Renal cortical epithelial cell (primary cell): Measurements from ENCODE around the gene CNST. TPM values are rescaled to one million over a fixed set of nuclear protein-coding genes. Genes with fewer than 3 reads are reported as not detected.
"Not testable (repeated sequence)": the region's sequence is repeated elsewhere in the genome, so short reads cannot be mapped to it uniquely, and the experiment has no call there.

Experiments
- DNase-seq: peaks from one replicate; pipeline ENCODE4 v3.0.0-alpha.2; 2011; ENCODE audit warnings: low read depth
- total RNA-seq: library from RNA; depleted of rRNA; stranded (reverse); fragments of >200 nt; gene quantifications from 2 replicates; pipeline ENCODE4 v1.2.3, GENCODE V29; 2014

Gene CNST
- total RNA-seq, 1 donor from 2014 or later = 27.1 TPM

DNA sequence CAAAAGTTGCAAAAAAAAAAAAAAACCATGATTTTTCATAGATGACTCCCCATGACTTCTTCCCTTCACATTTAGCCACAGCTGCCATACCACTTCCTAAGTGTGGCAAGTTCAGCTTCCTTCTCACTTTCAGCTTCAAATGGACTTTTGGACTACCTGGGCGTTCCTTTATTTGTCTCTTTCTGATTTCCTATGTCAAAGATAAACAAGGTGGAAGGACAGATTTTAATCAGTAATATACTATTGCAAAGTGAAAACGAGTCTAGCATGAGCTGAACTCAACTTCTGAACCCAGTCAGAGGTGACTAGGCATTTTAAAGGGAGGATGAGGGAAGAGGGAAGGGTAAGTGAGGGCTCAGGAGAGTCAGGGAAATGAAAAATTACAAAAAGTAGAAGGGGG, 143.6 kb downstream of the CNST start:
- no peak for DNase-seq

DNA sequence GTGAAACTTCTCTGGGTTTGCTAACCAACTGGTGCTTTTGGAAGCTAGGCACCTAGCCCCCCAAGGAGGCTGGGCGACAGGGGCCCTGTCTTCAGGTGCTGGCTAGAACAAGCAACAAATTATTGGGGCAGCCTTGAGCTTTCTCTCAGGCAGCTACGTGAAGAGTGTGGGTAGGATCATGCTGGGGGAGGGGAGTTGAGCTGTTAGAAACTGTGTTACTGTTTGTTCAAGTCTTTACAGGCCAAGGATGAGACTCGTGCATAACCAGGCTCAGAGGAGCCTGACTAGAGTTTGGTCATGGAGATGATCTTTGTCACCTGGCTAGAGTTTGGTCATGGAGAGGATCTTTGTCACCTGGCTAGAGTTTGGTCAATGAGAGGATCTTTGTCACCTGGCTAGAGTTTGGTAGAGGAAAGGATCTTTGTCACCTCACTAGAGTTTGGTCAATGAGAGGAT, 145.3 kb downstream of the CNST start:
- DNase-seq = no peak

DNA sequence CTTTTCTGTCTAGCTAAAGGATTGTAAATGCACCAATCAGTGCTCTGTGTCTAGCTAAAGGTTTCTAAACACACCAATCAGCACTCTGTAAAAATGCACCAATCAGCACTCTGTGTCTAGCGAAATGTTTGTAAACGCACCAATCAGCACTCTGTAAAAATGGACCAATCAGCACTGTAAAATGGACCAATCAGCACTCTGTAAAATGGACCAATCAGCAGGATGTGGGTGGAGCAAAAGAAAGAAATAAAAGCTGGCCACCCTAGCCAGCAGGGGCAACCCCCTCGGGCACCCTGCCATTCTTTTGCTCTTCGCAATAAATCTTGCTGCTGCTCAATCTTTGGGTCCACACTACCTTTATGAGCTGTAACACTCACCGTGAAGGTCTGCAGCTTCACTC, 146.2 kb downstream of the CNST start:
- DNase-seq = not testable (repeated sequence)

Other genes starting within 250 kb of the CNST start
- 24.8 and 29.5 TPM in 2 replicates for gene SMYD3, start 59.2 kb upstream of the CNST start, total RNA-seq
- 20.8 and 26.9 TPM in 2 replicates for gene TFB2M, start 195 bp upstream of the CNST start, total RNA-seq
- 76.4 and 92.5 TPM in 2 replicates for gene SCCPDH, start 158.0 kb downstream of the CNST start, total RNA-seq